Mesothelial cell of epicardium (in vitro differentiated cells): ENCODE results near the gene AQP6. TPM values are rescaled to one million over a fixed set of nuclear protein-coding genes. Genes with fewer than 3 reads are reported as not detected.

ENCODE experiments used
- DNase-seq, 2 experiments: peaks; one replicate each; pipeline ENCODE4 v3.0.0; 2021; ENCODE audit warnings: low spot score in 2 of 2; ENCODE audit not compliant: unreplicated experiment in 2 of 2
- H3K27ac Mint-ChIP-seq: 2 replicates; pipeline ENCODE4 v1.8.0; 2021; ENCODE audit warnings: mixed read lengths
- H3K27me3 Mint-ChIP-seq: 2 replicates; pipeline ENCODE4 v1.8.0; 2021; ENCODE audit warnings: low read depth, mixed read lengths
- H3K36me3 Mint-ChIP-seq: 2 replicates; pipeline ENCODE4 v1.8.0; 2021; ENCODE audit warnings: mixed read lengths
- H3K4me1 Mint-ChIP-seq: 2 replicates; pipeline ENCODE4 v1.8.0; 2021; ENCODE audit warnings: mixed read lengths
- H3K4me3 Mint-ChIP-seq: 2 replicates; pipeline ENCODE4 v1.8.0; 2021; ENCODE audit warnings: mild to moderate bottlenecking, moderate library complexity, mixed read lengths
- H3K9me3 Mint-ChIP-seq: 2 replicates; pipeline ENCODE4 v1.8.0; 2021; ENCODE audit warnings: mixed read lengths
- total RNA-seq: library from RNA; stranded (reverse); gene quantifications from 3 replicates; pipeline ENCODE4 v1.2.1, GENCODE V29; 2021
- TF ChIP-seq, protein P1 (sequence below): fragments of 200-600 bp; sonication (generic); IDR thresholded peaks from one replicate; pipeline ENCODE4 v1.5.0; 2021; ENCODE audit warnings: antibody characterized with exemption; ENCODE audit not compliant: unreplicated experiment

AQP6 gene
- total RNA-seq, 1 donor from 2014 or later = 0.16 TPM

DNA sequence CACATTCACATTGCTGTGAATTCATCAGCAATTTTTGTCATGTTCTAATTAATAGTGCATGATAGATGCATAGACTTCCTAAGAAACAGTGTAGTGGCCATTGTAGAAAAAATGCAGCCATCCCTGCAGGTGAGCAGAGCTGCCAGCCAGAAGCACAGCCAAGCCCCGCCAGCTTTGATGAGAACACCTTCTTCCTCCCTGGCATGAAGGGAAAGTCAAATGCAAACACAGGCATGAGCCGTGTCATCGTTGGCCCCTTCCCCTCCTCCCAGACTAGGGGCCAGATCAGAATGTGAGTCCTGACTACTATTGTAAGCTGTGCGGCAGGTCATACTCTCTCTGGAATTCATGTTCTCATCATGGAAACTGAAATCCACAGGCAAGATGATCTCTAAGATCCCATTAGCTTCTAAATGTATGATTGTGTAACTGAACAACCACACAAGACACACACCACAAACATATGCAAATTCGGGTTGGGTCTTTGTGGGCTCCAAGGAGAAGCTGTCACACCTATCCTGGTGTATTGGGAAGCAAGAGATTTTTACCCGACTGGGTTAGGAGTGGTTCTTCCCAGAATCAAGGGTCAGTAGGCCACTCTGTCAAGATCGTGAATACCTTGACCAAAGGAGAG, 25.0 kb upstream of the AQP6 start:
- Mint-ChIP-seq H3K4me1 (peaks cover 21% of the 10 kb centered on the region), H3K27ac (no peak overlapping the region), H3K4me3 (no peak overlapping the region), H3K27me3 (peaks cover 20% of the 10 kb centered on the region), H3K36me3 (no peaks in the 10 kb centered on the region), H3K9me3 (no peaks in the 10 kb centered on the region)
- no peak for DNase-seq
- TF ChIP-seq, protein P1, sequence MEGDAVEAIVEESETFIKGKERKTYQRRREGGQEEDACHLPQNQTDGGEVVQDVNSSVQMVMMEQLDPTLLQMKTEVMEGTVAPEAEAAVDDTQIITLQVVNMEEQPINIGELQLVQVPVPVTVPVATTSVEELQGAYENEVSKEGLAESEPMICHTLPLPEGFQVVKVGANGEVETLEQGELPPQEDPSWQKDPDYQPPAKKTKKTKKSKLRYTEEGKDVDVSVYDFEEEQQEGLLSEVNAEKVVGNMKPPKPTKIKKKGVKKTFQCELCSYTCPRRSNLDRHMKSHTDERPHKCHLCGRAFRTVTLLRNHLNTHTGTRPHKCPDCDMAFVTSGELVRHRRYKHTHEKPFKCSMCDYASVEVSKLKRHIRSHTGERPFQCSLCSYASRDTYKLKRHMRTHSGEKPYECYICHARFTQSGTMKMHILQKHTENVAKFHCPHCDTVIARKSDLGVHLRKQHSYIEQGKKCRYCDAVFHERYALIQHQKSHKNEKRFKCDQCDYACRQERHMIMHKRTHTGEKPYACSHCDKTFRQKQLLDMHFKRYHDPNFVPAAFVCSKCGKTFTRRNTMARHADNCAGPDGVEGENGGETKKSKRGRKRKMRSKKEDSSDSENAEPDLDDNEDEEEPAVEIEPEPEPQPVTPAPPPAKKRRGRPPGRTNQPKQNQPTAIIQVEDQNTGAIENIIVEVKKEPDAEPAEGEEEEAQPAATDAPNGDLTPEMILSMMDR = no peak

DNA sequence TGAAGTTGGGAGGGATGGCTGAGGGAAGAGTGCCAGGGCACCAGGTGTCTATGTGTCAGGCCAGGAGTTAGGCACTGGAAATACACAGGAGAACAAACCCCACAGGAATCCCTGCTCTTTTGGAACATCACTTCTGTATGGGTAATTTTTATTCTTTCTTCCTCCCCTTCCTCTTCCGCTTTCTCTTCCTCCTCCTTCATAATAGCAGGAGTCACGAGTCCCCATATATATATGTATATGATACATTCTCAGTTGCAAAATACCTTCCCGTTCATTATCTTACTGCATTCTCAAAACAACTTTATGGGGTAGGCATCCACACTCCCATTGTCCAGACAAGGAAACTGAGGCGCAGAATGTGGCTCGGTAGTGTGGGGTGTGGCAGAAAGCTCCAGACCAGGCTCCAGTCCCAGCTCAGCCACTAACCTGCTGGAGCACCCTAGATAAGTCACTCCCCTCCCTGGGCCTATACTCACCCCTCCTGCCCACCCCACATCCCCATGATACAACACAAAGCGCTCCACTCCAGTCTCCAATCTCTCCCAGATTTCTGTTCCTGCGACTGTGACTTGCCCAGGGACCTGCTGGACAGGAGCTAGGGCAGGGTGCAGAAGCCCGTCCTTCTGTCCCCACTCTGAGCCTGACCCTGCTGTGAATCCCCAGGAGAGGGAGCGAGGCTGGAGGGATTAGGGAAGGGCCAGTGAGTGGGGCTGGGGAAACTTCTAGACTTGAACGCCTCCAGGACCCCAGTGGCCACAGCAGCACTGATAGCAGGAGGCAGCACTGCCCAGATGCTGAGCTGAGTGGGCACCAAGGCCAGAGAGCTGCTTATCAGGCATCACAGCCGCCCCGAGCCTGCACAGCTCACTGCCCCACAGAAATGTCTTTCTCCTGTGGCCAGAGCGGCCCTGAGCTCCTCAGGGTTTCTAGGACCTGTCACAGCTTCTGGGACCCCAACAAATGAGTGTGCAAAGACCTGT, 23.6 kb upstream of the AQP6 start:
- Mint-ChIP-seq H3K4me3 (no peak overlapping the region), H3K27me3 (peaks cover 22% of the 10 kb centered on the region), H3K9me3 (no peaks in the 10 kb centered on the region), H3K27ac (no peak overlapping the region), H3K36me3 (no peaks in the 10 kb centered on the region), H3K4me1 (peaks cover 21% of the 10 kb centered on the region)
- no peak for DNase-seq
- TF ChIP-seq, protein P1 = no peak

DNA sequence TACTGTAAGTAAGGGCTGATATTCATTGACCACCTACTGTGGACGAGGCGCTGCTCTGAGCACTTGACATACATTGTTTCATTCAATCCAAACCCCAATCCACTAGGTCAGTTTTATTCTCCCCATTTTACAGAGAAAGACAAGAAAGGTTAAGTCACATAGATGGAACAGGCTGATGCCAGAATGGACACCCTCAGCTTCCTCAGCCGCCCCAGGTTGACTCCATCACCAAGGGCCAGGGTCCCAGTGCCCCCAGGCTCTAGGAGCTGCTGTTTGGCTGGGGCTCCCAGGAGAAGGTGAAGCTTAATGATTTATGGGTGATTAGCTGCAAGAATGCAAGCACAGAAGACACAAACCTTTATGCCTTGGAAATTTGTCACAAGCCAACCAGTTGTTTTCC, 22.9 kb upstream of the AQP6 start:
- H3K4me1 Mint-ChIP-seq = peaks cover 21% of the 10 kb centered on the region
- H3K4me3 Mint-ChIP-seq = no peak overlapping the region
- DNase-seq = no peak
- peaks cover 22% of the 10 kb centered on the region for H3K27me3 Mint-ChIP-seq
- H3K27ac Mint-ChIP-seq = no peak overlapping the region
- H3K9me3 Mint-ChIP-seq = no peaks in the 10 kb centered on the region
- no peaks in the 10 kb centered on the region for H3K36me3 Mint-ChIP-seq
- TF ChIP-seq, protein P1 = no peak

DNA sequence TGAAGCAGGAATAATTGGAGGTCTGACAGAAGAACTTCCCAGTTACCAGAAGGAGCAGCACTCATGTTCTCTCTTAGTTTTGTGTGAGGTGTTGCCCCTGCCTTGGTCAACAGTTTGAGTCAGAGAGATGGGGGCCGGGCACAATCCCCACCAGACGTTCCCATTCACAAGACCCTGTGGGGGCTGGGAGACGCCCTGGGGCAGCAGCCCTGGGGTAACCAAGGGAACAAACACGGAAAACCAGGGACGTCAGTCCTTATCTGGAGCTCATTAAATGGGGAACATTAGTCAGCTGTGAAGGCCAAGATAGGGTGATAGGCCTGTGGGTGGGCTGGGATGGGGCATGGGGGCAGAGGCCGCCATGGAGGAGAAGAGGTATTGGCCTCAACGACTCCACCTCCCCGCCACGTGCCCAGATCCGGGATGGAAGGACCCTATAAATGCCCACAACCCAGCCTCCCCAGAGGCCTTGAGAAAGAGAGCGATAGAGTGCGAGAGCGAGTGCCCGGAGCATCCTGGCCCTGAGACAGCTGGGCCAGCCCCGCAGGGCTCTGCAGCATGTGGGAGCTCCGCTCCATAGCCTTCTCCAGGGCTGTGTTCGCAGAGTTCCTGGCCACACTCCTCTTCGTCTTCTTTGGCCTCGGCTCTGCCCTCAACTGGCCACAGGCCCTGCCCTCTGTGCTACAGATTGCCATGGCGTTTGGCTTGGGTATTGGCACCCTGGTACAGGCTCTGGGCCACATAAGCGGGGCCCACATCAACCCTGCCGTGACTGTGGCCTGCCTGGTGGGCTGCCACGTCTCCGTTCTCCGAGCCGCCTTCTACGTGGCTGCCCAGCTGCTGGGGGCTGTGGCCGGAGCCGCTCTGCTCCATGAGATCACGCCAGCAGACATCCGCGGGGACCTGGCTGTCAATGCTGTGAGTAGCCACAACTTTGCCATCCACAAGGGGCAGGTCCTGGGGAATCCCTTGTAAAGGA, 22.2 kb upstream of the AQP6 start, which contains the start of gene AQP2:
AQP2 (plus strand) TSS at position 465 of the 979 bp plus-strand sequence; CDS start at position 559, 94 bp downstream.
- no peaks in the 10 kb centered on the region for H3K9me3 Mint-ChIP-seq
- TF ChIP-seq, protein P1 = no peak
- H3K27me3 Mint-ChIP-seq = peaks cover 18% of the 10 kb centered on the region
- no peaks in the 10 kb centered on the region for H3K36me3 Mint-ChIP-seq
- DNase-seq = no peak
- peaks cover 17% of the 10 kb centered on the region for H3K4me1 Mint-ChIP-seq
- no peak within 1 kb of the TSS for H3K27ac Mint-ChIP-seq
- no peak within 1 kb of the TSS for H3K4me3 Mint-ChIP-seq
